HG03196 (cell line): Measurements from ENCODE around the gene C20orf144.
"Not testable (repeated sequence)": the region's sequence is repeated elsewhere in the genome, so short reads cannot be mapped to it uniquely, and the experiment has no call there.

Experiments
- ATAC-seq: cut with Tn5 transposase; IDR thresholded peaks from one replicate; pipeline ENCODE4 v1.9.1; 2021; ENCODE audit not compliant: unreplicated experiment

The C20orf144 gene

GRCh38 chr20:33662172-33662571, at the start of gene C20orf144:
Gene C20orf144 (plus strand): TSS chr20:33662327. CDS start chr20:33662346, 19 bp downstream.
- ATAC-seq: no peak

GRCh38 chr20:33621717-33622400, 40.3 kb upstream of the C20orf144 start:
- no peak for ATAC-seq

- no peak for ATAC-seq
Measured at GRCh38 chr20:33622705-33623365, 39.3 kb upstream of the C20orf144 start.

DNA sequence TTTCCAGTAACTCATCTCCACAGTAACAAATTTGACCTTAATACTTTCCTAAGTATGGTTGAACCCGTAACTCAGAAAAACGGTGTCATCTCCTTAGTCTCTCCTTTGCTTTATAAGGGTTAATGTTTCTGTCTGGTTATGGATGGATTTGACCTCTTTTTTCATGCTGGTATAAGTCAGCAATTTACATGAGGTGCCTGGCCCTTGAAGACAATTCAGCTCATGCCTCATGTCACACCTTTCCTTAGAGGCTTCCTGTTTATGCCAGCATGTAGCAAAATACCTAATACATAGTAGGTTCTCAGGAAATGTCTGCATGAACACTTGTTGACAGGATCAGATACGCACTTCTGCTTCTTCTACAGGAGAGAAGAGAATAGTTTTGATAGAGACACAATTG, 37.7 kb upstream of the C20orf144 start:
- ATAC-seq: no peak

DNA sequence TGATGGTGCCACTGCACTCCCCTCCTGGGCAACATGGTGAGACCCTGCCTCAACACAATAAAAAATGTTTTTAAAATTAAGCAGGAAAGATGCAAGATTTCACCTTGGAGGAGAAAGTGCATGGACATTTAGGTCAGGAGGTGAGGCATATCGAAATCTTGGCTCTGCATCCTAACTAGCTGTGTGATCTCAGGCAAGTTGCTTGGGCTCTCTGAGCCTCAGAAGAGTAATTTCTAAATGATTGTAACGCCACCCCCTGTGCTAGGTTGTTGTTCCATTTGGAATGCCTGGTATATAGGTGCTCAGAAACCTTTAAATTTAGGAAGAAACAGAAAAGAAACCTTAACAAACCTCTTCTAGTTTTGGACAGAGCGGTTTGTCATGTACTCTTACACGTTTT, 35.9 kb upstream of the C20orf144 start:
- no peak for ATAC-seq

DNA sequence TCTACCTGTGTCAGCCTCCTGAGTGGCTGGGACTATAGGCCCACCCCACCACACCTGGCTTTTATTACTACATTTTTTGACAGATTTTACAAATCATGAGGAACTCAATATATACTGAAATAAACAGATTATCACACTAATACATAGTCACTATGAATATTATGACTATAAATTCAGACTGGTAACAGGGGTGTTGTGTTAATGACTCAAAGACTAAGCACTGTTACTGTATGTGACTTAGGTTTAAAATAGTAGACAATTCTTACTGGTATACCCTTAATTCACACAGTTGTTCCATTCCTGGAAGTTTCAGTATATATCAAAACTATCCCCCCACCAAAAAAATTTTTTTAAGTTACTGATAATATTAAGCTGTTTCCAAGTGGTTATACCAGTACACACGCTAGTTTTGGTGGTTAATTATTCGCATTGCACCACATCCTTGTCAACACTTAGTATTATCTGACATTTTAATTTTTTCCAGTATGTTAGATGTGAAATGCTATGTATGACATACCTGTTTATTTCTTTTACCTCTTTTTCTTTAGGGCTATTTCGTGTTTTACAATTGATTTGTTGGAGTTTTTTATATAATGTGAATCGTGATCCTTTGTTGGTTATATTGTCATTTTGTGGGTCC, 34.4 kb upstream of the C20orf144 start:
- no peak for ATAC-seq

DNA sequence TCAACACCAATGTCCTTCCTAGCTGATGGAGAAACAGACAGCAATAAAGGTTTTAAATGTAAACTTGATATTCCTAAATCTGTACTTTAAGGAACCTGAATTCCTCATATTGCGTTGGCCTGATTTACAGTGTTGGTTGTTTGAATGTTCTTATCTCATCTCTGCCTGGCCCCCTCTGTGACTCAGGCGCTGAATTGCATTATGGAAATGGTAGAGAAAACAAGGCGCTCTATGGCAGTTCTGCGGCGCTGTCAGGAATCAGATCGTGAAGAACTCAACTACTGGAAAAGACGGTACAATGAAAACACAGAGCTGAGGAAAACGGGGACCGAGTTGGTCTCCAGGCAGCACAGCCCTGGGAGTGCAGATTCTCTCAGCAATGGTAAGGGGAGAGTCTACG, 32.6 kb upstream of the C20orf144 start:
- ATAC-seq: no peak

DNA sequence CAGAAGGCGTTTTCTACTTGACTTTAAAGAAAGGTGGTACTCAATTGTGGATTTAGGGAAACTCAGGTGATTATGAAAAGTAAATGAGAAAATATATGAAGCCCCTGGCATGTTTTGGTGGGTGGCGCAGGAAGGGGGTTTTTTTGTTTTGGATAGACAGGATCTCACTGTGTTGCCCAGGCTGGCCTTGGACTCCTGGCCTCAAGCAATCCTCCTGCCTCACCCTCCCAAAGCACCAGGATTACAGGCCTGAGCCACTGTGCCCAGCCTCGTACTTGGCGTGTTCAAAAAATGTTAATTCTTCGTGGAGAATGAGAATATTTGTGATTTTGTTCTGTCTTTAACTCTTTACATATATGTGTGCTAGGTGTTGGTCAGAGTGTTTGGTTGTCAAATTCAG, 32.1 kb upstream of the C20orf144 start:
- ATAC-seq: no peak

GRCh38 chr20:33630507-33630906, 31.6 kb upstream of the C20orf144 start:
- no peak for ATAC-seq

DNA sequence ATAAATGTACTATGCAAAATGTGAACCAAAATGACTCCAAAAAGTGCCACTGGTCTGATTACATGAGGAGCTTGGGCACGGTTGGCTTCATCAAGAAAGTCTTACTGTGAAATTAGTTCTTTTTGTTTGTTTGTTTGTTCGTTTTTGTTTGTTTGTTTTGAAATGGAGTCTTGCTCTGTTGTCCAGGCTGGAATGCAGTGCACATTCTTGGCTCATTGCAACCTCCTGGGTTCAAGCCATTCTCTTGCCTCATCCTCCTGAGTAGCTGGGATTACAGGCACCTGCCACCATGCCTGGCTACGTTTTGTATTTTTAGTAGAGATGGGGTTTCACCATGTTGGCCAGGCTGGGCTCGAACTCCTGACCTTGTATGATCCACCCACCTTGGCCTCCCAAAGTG, 30.2 kb upstream of the C20orf144 start:
- ATAC-seq: not testable (repeated sequence)

GRCh38 chr20:33635341-33635740, 26.8 kb upstream of the C20orf144 start:
- no peak for ATAC-seq

- no peak for ATAC-seq
Measured at GRCh38 chr20:33636776-33637175, 25.4 kb upstream of the C20orf144 start.

GRCh38 chr20:33640287-33640686, 21.8 kb upstream of the C20orf144 start:
- no peak for ATAC-seq

DNA sequence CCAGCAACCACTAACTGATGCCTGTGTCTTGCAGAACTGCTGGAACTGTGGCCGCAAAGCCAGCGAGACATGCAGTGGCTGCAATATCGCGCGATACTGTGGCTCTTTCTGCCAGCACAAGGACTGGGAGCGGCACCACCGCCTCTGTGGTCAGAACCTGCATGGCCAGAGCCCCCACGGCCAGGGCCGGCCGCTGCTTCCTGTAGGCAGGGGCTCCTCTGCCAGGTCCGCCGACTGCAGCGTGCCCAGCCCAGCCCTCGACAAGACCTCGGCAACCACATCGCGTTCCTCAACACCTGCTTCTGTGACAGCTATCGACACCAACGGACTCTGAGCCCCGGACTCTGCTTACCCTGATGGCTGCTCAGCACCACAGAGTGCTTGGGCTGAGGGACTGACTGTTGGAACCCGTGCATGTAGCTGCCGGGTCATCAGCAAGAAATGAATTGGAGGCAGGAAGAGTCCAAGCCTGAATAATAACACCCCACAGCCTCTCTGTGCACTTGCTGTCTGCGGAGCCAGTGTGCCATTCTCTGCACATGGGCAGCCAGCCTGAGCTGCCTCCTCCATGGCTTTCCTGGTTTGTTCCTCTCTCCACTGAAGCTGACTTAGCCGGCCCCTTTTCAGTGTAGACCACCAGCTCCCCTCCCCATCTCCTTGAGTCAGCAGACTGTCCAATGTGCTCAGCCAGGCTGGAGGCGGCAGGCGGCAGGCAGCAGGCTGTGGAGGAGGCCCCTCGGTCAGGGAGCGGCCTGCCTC, 17.6 kb upstream of the C20orf144 start:
- ATAC-seq: no peak

- no peak for ATAC-seq
Measured at GRCh38 chr20:33645072-33645358, 17.1 kb upstream of the C20orf144 start.

- ATAC-seq: no peak
Measured at GRCh38 chr20:33645396-33645795, 16.7 kb upstream of the C20orf144 start.

DNA sequence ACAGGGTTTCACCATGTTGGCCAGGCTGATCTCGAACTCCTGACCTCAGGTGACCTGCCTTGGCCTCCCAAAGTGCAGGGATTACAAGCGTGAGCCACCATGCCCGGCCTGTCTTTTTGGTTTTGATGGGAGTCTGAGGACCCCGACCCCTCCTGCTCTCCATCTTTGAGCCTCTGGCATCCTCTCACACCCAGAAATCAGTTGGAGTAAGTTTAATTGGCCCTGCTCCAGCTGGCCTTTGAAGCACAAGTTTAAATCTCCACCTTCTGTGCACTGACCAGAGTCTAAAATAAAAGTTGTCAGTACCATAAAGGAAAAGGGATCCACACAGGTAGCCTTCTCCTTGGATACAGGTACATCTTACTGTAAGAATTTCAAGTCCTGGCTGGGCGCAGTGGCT, 15.9 kb upstream of the C20orf144 start:
- ATAC-seq: no peak

- ATAC-seq: not testable (repeated sequence)
Measured at GRCh38 chr20:33646959-33647602, 15.0 kb upstream of the C20orf144 start.

DNA sequence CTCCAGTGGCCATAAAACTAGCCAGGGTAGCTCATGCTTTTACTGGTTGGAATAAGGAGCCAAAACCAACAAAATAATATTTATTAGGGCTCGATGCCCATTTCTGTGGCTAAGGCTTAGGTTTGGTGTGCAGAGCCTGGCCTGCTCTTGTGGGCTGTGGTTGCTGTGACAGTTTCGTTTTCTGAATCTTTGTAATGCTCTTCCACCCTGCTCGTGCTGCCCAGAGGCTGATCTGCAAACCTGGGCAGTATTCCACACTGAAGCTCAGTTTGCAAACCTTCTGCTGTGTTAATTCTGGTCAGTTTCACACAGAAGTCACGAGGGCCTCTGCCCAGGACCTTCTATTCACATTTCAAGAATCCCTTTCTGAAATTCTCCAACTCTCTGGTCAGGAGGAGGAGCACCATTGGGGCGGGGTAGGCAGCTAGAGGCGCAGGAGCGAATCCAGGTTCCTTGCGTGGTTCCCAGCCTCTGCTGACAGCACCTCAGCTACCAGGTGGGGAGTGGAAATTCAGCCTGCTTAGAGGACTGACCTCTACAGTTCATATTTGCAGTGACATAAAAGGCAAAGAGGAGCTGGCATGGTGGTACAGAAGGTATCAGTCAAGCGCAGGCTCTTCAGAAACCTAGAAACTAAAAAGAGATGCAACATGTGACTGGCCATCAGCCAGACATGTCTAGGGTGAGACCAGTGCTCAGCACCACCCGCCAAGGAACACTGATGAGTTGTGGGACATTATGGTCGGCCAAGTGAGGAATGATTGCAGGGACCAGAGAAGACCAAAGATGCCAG, 14.3 kb upstream of the C20orf144 start:
- peak; percentile 53 for ATAC-seq

GRCh38 chr20:33648396-33649004, 13.6 kb upstream of the C20orf144 start:
- no peak for ATAC-seq
